Ovary (tissue), 9 donors: ENCODE data around the gene MYH6. TPM values are rescaled to one million over a fixed set of nuclear protein-coding genes. Genes with fewer than 3 reads are reported as not detected.

Experiments used
- DNase-seq, 5 donors: peaks; one replicate each; pipeline ENCODE4 v3.0.0-alpha.2; 2019 to 2020
- H3K27ac ChIP-seq, 2 donors: fragments of 200-600 bp; one replicate each; pipeline versions ENCODE4 v1.5.1 to v1.8.0; 2019 to 2022
- H3K27me3 ChIP-seq: fragments of 200-600 bp; one replicate; pipeline ENCODE4 v1.8.0; 2022
- H3K36me3 ChIP-seq: fragments of 200-600 bp; sonication (generic); one replicate; pipeline ENCODE4 v1.5.1; 2019
- H3K4me1 ChIP-seq: one replicate; pipeline ENCODE4 v1.8.1; 2013; ENCODE audit warnings: mild to moderate bottlenecking, moderate library complexity; ENCODE audit not compliant: insufficient read depth
- H3K4me3 ChIP-seq: fragments of 200-600 bp; sonication (generic); one replicate; pipeline ENCODE4 v1.5.1; 2017
- H3K9me3 ChIP-seq, 2 donors: fragments of 200-600 bp in 1 of 2; sonication (generic) in 1 of 2; one replicate each; pipeline versions ENCODE4 v1.5.1 to v1.8.1; 2013 to 2019; ENCODE audit warnings: mild to moderate bottlenecking in 1 of 2, moderate library complexity in 1 of 2
- CTCF ChIP-seq, 3 donors: fragments of 450-650 bp in 2 of 3; fragments of 200-600 bp in 1 of 3; IDR thresholded peaks; one replicate each; pipeline versions ENCODE4 v1.5.1 to v1.8.0; 2016 to 2022; ENCODE audit warnings: antibody characterized with exemption in 3 of 3, mild to moderate bottlenecking in 1 of 3
- EP300 ChIP-seq: sonication (generic); formaldehyde crosslinking; IDR thresholded peaks from one replicate; pipeline ENCODE4 v1.6.1; 2017; ENCODE audit warnings: antibody characterized with exemption
- POLR2A ChIP-seq: fragments of 450-650 bp; IDR thresholded peaks from one replicate; pipeline ENCODE4 v1.6.1; 2017; ENCODE audit warnings: antibody characterized with exemption, mild to moderate bottlenecking, moderate library complexity
- WGBS, 3 donors: extraction: QIAGEN DNeasy Blood & Tissue Kit in 1 of 3; methylation state at CpG; one replicate each; pipeline versions ENCODE4 v1.1.5 to v1.1.7; 2013 to 2017; 5-methylcytosine and 5-hydroxymethylcytosine counted together
- intact Hi-C, 4 donors: fragments of 100-400 bp; cut with DNase I; formaldehyde crosslinking; loops; one replicate each; pipeline versions ENCODE4 v1.11.0 to v1.15.1; 2022 to 2023
- polyA plus RNA-seq, 2 donors: library from polyadenylated mRNA; stranded (reverse); fragments of 200-250 nt in 1 of 2; fragments of 350-450 nt in 1 of 2; fragmentation: Illumina TruSeq in 1 of 2; extraction: RNeasy Lipid Tissue Mini Kit (QIAGEN cat#74804) in 1 of 2; gene quantifications; one replicate each; pipeline ENCODE4 v1.2.3, GENCODE V29; 2013 to 2014
- total RNA-seq, 7 donors: library from RNA; depleted of rRNA in 2 of 7; stranded (reverse); fragments of >200 nt in 2 of 7; fragmentation: NEBNext Ultra II Directional in 3 of 7; extraction: Animal tissue kit (Norgen Biotek cat#: 25700) in 3 of 7; gene quantifications; one replicate each; pipeline versions ENCODE4 v1.1.0 to v1.2.4, GENCODE V29; 2016 to 2023
- donor health status: DM: no; HTN: no; CAD: no; lungs with moderate emphysema.
- donor health status: DM: no; HTN: no; CAD: no.
- donor health status: Bipolar disorder and iron deficiency.
- donor health status: DM: yes; HTN: yes; CAD: no.
- donor health status: DM: no; HTN: no; CAD: no.
- donor health status: DM: yes; HTN: yes; CAD: no.

MYH6 gene
- total and polyA plus RNA-seq, 9 donors: 0.07 to 1.1 (median 0.50) TPM; not detected in 4

GRCh38 chr14:23414906-23415820 lies 7.1 kb upstream of the MYH6 start:
- 89 to 91% (median 89%) methylated on average over 39 of the region's 39 CpGs for WGBS, 3 donors
- intact Hi-C loops: no loop called here

GRCh38 chr14:23414254-23414653 lies 6.2 kb upstream of the MYH6 start:
- no peaks in the 10 kb centered on the region for H3K4me1 ChIP-seq
- WGBS, 3 donors: 49 to 53% (median 53%) methylated on average over 3 of the region's 3 CpGs

More at GRCh38 chr14:23414906-23415820, 7.1 kb upstream of the MYH6 start:
- no peak overlapping the region for H3K27ac ChIP-seq
- no peaks in the 10 kb centered on the region for H3K9me3 ChIP-seq
- no peaks in the 10 kb centered on the region for H3K4me1 ChIP-seq
- H3K27me3 ChIP-seq: no peaks in the 10 kb centered on the region
- no peak overlapping the region for H3K4me3 ChIP-seq
- no peak for TF ChIP-seq EP300
- TF ChIP-seq POLR2A: no peak
- no peak for TF ChIP-seq CTCF (IDR thresholded peaks at IDR 0.05)
- no peak for DNase-seq
- H3K36me3 ChIP-seq: no peaks in the 10 kb centered on the region

GRCh38 chr14:23413681-23414080 lies 5.6 kb upstream of the MYH6 start:
- H3K4me3 ChIP-seq: no peak overlapping the region
- no peaks in the 10 kb centered on the region for H3K4me1 ChIP-seq
- H3K9me3 ChIP-seq: no peaks in the 10 kb centered on the region
- H3K27me3 ChIP-seq: no peaks in the 10 kb centered on the region
- no peaks in the 10 kb centered on the region for H3K36me3 ChIP-seq
- intact Hi-C loops: no loop called here
- WGBS, 3 donors: 85 to 87% (median 86%) methylated on average over 16 of the region's 16 CpGs
- no peak for DNase-seq
- H3K27ac ChIP-seq: no peak overlapping the region
- no peak for TF ChIP-seq CTCF (IDR thresholded peaks at IDR 0.05)
- no peak for TF ChIP-seq POLR2A
- no peak for TF ChIP-seq EP300

More at GRCh38 chr14:23414254-23414653, 6.2 kb upstream of the MYH6 start:
- no peak for DNase-seq
- Histone ChIP-seq H3K36me3 (no peaks in the 10 kb centered on the region), H3K9me3 (no peaks in the 10 kb centered on the region), H3K4me3 (no peak overlapping the region), H3K27me3 (no peaks in the 10 kb centered on the region), H3K27ac (no peak overlapping the region)
- intact Hi-C loops: no loop called here
- no peak for TF ChIP-seq EP300
- TF ChIP-seq CTCF (IDR thresholded peaks at IDR 0.05): no peak

- WGBS, 3 donors: 79 to 85% (median 83%) methylated on average over 14 of the region's 14 CpGs
- intact Hi-C loops: no loop called here
Measured at GRCh38 chr14:23411563-23412525, 3.8 kb upstream of the MYH6 start.

More at GRCh38 chr14:23411563-23412525, 3.8 kb upstream of the MYH6 start:
- Histone ChIP-seq H3K9me3 (no peaks in the 10 kb centered on the region), H3K4me1 (no peaks in the 10 kb centered on the region), H3K4me3 (no peak overlapping the region), H3K36me3 (no peaks in the 10 kb centered on the region), H3K27ac (no peak overlapping the region), H3K27me3 (no peaks in the 10 kb centered on the region)
- DNase-seq: no peak
- no peak for TF ChIP-seq POLR2A
- no peak for TF ChIP-seq EP300
- no peak for TF ChIP-seq CTCF (IDR thresholded peaks at IDR 0.05)
